ENCODE results near the gene TPI1. TPM values are rescaled to one million over a fixed set of nuclear protein-coding genes. Genes with fewer than 3 reads are reported as not detected.

TPI1 gene
- total RNA-seq, 1 donor from 2014 or later: 1,194 TPM

DNA sequence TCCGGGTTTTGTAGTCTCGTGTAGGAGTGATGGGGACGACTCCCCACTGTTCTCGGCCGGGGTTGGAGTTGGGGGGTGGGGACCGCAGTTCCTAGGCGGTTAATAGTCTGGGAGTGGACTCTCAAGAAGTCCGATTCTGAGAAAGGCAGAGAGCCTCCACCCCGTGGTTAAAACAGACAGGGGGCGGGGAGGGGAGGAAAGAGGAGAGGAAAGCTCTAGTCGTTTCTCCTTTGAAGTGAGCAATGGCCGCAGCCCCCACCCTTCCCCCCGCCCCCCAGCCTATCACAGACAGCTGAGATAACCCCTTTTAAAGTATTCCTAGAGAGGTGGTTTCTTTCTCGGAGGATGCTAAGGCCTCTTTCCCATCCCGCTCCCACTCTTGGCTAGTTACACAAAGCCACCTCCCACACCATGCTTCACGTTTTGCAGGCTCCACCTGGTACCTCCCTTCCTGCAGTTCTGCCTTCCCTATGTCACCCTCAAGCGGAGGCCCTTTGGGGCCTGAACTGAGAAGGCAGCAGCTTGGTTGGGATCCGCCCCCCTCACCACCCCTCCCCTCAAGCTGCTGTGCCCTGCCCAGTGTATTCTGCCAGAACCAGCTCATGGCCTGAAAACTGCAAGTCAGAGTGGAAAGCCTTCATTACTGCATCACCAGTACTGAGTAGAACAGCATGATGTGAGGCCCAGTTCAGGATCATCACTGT, 14.5 kb upstream of the TPI1 start:
- Histone ChIP-seq H3K4me3 (ENCODE audit: low read depth, low read length) (peak overlapping the region; percentile 79), H3K36me3 (ENCODE audit: control insufficient read depth, insufficient read depth, low read length) (peaks cover 11% of the 10 kb centered on the region), H3K27me3 (ENCODE audit: control insufficient read depth, insufficient read depth, low read length) (no peaks in the 10 kb centered on the region)
- TF ChIP-seq, protein P1, sequence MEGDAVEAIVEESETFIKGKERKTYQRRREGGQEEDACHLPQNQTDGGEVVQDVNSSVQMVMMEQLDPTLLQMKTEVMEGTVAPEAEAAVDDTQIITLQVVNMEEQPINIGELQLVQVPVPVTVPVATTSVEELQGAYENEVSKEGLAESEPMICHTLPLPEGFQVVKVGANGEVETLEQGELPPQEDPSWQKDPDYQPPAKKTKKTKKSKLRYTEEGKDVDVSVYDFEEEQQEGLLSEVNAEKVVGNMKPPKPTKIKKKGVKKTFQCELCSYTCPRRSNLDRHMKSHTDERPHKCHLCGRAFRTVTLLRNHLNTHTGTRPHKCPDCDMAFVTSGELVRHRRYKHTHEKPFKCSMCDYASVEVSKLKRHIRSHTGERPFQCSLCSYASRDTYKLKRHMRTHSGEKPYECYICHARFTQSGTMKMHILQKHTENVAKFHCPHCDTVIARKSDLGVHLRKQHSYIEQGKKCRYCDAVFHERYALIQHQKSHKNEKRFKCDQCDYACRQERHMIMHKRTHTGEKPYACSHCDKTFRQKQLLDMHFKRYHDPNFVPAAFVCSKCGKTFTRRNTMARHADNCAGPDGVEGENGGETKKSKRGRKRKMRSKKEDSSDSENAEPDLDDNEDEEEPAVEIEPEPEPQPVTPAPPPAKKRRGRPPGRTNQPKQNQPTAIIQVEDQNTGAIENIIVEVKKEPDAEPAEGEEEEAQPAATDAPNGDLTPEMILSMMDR (IDR thresholded peaks at IDR 0.05; ENCODE audit: insufficient read depth, low read length, severe bottlenecking): no peak
- DNase-seq (ENCODE audit: low read depth) (peak; percentile 81), FAIRE-seq (peak; percentile 43)

DNA sequence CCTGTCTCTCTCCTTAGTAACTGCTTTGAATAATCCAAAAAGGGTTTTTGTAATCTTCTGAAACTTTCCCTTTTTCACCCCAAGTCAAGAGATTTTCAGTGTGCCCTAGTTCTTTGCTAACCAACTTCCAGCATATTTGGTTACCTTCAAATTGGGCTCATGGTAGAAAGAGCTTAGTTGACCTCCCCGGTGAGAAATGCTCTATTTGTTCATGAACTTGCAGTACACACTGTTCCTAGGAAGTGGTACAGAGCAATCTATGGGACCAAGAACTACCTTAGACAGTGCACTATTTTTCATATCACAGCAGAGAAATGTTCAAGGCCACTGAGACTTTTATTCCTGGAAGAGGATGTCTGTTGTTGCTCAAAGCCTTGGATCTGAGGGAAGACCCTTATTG, 13.7 kb upstream of the TPI1 start:
- TF ChIP-seq, protein P1 (IDR thresholded peaks at IDR 0.05; ENCODE audit: insufficient read depth, low read length, severe bottlenecking): no peak
- FAIRE-seq (no peak), DNase-seq (ENCODE audit: low read depth) (no peak)
- H3K27me3 ChIP-seq (ENCODE audit: control insufficient read depth, insufficient read depth, low read length): no peaks in the 10 kb centered on the region
- no peak overlapping the region for H3K4me3 ChIP-seq (ENCODE audit: low read depth, low read length)
- peaks cover 16% of the 10 kb centered on the region for H3K36me3 ChIP-seq (ENCODE audit: control insufficient read depth, insufficient read depth, low read length)

DNA sequence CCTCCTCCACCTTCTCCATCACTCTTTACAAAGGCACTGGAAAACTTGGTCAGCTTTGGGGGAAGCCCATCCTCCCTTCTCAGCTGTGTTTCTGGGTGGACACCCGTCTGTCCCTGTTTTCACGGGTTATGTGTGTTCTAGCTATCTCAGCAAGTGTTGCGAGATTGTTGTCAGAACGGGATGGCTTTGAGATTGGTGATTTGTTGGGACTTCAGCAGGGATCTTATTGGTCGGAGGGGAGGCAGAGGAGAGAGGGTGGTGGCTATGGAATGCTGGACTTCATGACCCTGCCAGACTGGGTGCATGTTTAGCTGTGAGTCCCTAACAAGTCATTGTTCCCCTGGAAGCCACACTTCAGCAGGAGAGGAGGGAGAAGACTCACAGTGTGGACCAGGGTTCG, 13.3 kb upstream of the TPI1 start:
- no peak overlapping the region for H3K4me3 ChIP-seq (ENCODE audit: low read depth, low read length)
- TF ChIP-seq, protein P1 (IDR thresholded peaks at IDR 0.05; ENCODE audit: insufficient read depth, low read length, severe bottlenecking): no peak
- FAIRE-seq: no peak
- no peaks in the 10 kb centered on the region for H3K27me3 ChIP-seq (ENCODE audit: control insufficient read depth, insufficient read depth, low read length)
- peaks cover 20% of the 10 kb centered on the region for H3K36me3 ChIP-seq (ENCODE audit: control insufficient read depth, insufficient read depth, low read length)
- DNase-seq (ENCODE audit: low read depth): no peak

DNA sequence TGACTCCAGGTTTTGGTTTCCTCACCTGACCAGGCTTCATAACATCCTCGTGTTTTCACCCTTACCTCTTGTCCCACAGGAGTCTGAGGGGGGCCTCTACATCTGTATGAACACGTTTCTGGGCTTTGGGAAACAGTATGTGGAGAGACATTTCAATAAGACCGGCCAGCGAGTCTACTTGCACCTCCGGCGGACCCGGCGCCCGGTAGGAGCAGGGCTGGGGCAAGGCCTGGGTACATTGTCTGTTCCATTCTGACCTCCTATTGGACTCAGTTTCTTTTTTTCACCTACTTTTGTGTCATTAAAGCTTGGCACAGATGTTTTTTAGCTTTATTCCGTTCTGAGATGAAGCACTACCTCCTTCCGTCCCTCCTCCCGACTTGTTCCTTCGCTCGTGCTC, 12.0 kb upstream of the TPI1 start:
- TF ChIP-seq, protein P1 (IDR thresholded peaks at IDR 0.05; ENCODE audit: insufficient read depth, low read length, severe bottlenecking): no peak
- DNase-seq (ENCODE audit: low read depth) (no peak), FAIRE-seq (no peak)
- H3K4me3 ChIP-seq (ENCODE audit: low read depth, low read length): no peak overlapping the region
- no peaks in the 10 kb centered on the region for H3K27me3 ChIP-seq (ENCODE audit: control insufficient read depth, insufficient read depth, low read length)
- peaks cover 26% of the 10 kb centered on the region for H3K36me3 ChIP-seq (ENCODE audit: control insufficient read depth, insufficient read depth, low read length)

DNA sequence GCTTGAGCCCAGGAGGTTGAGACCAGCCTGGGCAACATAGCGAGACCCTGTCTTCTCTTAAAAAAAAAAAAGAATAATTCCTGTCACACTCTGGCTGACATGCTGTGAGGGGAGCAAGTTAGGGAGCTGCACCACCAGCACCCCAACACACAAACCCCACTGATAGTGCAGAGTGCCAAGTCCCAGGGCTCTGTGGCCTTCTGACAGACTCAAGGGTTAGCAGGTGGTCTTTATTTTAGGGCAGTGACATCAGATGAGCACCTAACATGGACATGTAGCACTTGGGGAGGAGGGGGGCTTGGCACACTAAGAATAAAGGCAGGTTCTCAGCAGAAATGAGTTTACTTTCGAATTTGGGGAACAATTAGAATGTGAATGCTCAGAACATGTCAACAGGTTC, 8.5 kb upstream of the TPI1 start:
- DNase-seq (ENCODE audit: low read depth): no peak
- Histone ChIP-seq H3K36me3 (ENCODE audit: control insufficient read depth, insufficient read depth, low read length) (peaks cover 50% of the 10 kb centered on the region), H3K27me3 (ENCODE audit: control insufficient read depth, insufficient read depth, low read length) (no peaks in the 10 kb centered on the region), H3K4me3 (ENCODE audit: low read depth, low read length) (no peak overlapping the region)
- no peak for FAIRE-seq
- TF ChIP-seq, protein P1 (IDR thresholded peaks at IDR 0.05; ENCODE audit: insufficient read depth, low read length, severe bottlenecking): no peak

DNA sequence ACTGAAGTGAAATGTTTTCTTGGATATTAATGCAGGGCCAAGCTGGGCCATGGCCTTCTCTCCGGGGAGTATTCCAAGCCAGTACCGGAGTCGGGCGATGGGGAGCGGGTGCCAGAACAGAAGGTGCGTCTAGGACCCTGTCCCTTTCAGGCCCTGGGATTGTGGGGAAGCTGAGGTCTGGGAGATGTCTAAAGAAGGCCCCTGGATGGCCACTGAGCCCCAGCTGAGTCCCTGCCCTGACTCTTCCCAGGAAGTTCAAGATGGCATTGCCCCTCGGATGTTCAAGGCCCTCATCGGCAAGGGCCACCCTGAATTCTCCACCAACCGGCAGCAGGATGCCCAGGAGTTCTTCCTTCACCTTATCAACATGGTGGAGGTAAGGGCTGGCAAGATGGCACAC, 7.2 kb upstream of the TPI1 start:
- peaks cover 55% of the 10 kb centered on the region for H3K36me3 ChIP-seq (ENCODE audit: control insufficient read depth, insufficient read depth, low read length)
- FAIRE-seq (no peak), DNase-seq (ENCODE audit: low read depth) (no peak)
- no peak overlapping the region for H3K4me3 ChIP-seq (ENCODE audit: low read depth, low read length)
- TF ChIP-seq, protein P1 (IDR thresholded peaks at IDR 0.05; ENCODE audit: insufficient read depth, low read length, severe bottlenecking): no peak
- H3K27me3 ChIP-seq (ENCODE audit: control insufficient read depth, insufficient read depth, low read length): no peaks in the 10 kb centered on the region
